Esophagus muscularis mucosa (tissue), 4 donors: Measurements from ENCODE around the gene ARHGAP32. TPM values are rescaled to one million over a fixed set of nuclear protein-coding genes. Genes with fewer than 3 reads are reported as not detected.

Experiments used
- DNase-seq: peaks from one replicate; pipeline ENCODE4 v3.0.0-alpha.2; 2017; ENCODE audit errors: extremely low spot score
- H3K27ac ChIP-seq, 4 donors: fragments of 200-600 bp; sonication (generic); replicated peaks in 1 of 4; 1 replicate in 3 of 4; 2 replicates in 1 of 4; pipeline ENCODE4 v1.5.1; 2016 to 2019; ENCODE audit warnings: mild to moderate bottlenecking in 1 of 4
- H3K27me3 ChIP-seq, 4 donors: fragments of 200-600 bp; sonication (generic); one replicate each; pipeline versions ENCODE4 v1.5.1 to v1.6.0; 2016 to 2019
- H3K36me3 ChIP-seq, 4 donors: fragments of 200-600 bp; sonication (generic); one replicate each; pipeline ENCODE4 v1.5.1; 2016 to 2019
- H3K4me1 ChIP-seq, 4 donors: fragments of 200-600 bp; sonication (generic); one replicate each; pipeline ENCODE4 v1.5.1; 2016 to 2019
- H3K4me3 ChIP-seq, 4 donors: fragments of 200-600 bp; sonication (generic); 1 replicate in 2 of 4; 2 replicates in 2 of 4; pipeline ENCODE4 v1.5.1; 2016 to 2019; ENCODE audit warnings: mild to moderate bottlenecking in 4 of 4, moderate library complexity in 1 of 4
- H3K9me3 ChIP-seq, 4 donors: fragments of 200-600 bp; sonication (generic); 1 replicate in 3 of 4; 2 replicates in 1 of 4; pipeline ENCODE4 v1.5.1; 2016 to 2019
- EP300 ChIP-seq: sonication (generic); formaldehyde crosslinking; IDR thresholded peaks from one replicate; pipeline ENCODE4 v1.6.1; 2017; ENCODE audit warnings: antibody characterized with exemption
- POLR2A ChIP-seq: fragments of 450-650 bp; IDR thresholded peaks from one replicate; pipeline ENCODE4 v1.6.1; 2017; ENCODE audit warnings: antibody characterized with exemption, moderate library complexity, mild to moderate bottlenecking, low read depth
- POLR2AphosphoS5 ChIP-seq, 2 donors: sonication (generic); formaldehyde crosslinking; IDR thresholded peaks; one replicate each; pipeline ENCODE4 v1.6.1; 2017; ENCODE audit warnings: antibody characterized with exemption in 2 of 2
- whole genome bisulfite sequencing: methylation state at CpG from one replicate; pipeline ENCODE4 v1.1.5; 2018; 5-methylcytosine and 5-hydroxymethylcytosine counted together
- intact Hi-C: fragments of 100-400 bp; cut with DNase I; formaldehyde crosslinking; loops from one replicate; pipeline ENCODE4 v1.15.1; 2023
- total RNA-seq, 4 donors: library from RNA; depleted of rRNA; stranded (reverse); fragments of >200 nt; gene quantifications; one replicate each; pipeline versions ENCODE4 v1.1.0 to v1.2.1, GENCODE V29; 2016
- TF ChIP-seq, protein P1 (sequence below), 3 experiments: fragments of 200-600 bp in 2 of 3; fragments of 450-650 bp in 1 of 3; sonication (generic) in 2 of 3; IDR thresholded peaks; one replicate each; pipeline ENCODE4 v1.5.1; 2017 to 2019; ENCODE audit warnings: antibody characterized with exemption in 3 of 3, mild to moderate bottlenecking in 2 of 3, moderate library complexity in 1 of 3

Gene ARHGAP32
- total RNA-seq, 4 donors from 2014 or later, result 11.9 to 17.0 (median 15.8) TPM

DNA sequence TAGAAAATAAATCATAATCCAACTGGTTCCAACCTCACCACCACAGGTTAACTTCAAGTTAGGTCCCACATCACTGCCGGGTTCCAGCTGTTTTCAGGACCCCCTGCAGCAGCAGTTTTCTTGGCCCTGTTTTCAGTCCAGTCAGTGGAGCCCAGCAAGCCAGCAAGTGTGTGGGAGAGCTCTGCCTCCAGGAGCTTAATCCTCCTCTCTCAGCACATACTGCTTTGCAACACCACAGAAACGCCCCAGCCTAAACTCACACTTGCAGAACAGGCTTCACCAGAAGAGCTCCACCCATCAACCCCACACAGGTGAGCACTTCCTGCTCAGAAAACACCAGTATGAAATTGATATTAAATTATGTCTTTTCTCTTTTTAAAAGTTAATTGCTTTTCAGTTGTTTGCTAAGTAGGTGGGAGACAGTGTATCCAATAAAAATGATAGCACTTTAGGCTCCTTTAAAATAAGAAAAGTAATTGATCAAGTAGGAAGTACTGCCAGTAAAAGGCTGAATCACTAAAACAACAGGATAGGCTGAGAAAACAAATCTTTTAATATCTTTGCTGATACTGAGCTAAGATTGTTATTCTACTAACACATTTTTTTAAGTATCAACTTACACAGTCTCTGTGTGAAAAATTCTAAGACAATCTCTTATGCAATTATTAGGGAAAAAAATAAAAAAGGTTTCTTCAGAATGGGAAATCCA lies 168.0 kb downstream of the ARHGAP32 start:
- WGBS, result 54% methylated on average over 2 of the region's 2 CpGs
- Histone ChIP-seq H3K9me3 (no peaks in the 10 kb centered on the region), H3K4me1 (peaks cover 12 to 22% (median 18%) of the 10 kb centered on the region in 4 donors), H3K27ac (no peak overlapping the region), H3K4me3 (no peak overlapping the region), H3K27me3 (no peaks in the 10 kb centered on the region), H3K36me3 (no peaks in the 10 kb centered on the region)
- no peak for DNase-seq
- intact Hi-C loops, result no loop called here
- TF ChIP-seq POLR2A, result no peak
- TF ChIP-seq, protein P1, sequence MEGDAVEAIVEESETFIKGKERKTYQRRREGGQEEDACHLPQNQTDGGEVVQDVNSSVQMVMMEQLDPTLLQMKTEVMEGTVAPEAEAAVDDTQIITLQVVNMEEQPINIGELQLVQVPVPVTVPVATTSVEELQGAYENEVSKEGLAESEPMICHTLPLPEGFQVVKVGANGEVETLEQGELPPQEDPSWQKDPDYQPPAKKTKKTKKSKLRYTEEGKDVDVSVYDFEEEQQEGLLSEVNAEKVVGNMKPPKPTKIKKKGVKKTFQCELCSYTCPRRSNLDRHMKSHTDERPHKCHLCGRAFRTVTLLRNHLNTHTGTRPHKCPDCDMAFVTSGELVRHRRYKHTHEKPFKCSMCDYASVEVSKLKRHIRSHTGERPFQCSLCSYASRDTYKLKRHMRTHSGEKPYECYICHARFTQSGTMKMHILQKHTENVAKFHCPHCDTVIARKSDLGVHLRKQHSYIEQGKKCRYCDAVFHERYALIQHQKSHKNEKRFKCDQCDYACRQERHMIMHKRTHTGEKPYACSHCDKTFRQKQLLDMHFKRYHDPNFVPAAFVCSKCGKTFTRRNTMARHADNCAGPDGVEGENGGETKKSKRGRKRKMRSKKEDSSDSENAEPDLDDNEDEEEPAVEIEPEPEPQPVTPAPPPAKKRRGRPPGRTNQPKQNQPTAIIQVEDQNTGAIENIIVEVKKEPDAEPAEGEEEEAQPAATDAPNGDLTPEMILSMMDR (IDR thresholded peaks at IDR 0.05), result no peak
- no peak for TF ChIP-seq EP300
- TF ChIP-seq POLR2AphosphoS5 (IDR thresholded peaks at IDR 0.05), result no peak

DNA sequence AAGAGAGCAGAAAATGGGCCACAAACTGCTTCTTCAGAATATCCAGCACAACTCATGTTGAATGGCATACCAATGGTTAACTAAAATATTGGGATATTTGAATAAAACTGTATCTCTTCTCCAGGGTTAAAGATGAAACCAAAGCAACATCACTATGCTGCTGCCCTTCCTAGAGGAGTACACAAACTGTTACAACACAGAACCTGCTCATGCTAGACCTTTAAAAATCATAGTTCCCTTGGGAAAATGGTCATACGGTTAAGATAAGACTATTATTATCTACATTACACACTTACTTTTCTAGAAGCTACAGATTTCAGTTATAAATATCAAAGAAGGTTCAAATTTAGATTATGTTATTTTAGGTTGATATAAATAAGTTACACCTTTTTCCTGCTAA lies 170.8 kb downstream of the ARHGAP32 start:
- Histone ChIP-seq H3K36me3 (no peaks in the 10 kb centered on the region), H3K4me1 (peaks cover 12 to 22% (median 18%) of the 10 kb centered on the region in 4 donors), H3K4me3 (no peak overlapping the region), H3K27ac (no peak overlapping the region), H3K27me3 (no peaks in the 10 kb centered on the region), H3K9me3 (no peaks in the 10 kb centered on the region)
- 53% methylated on average over 1 of the region's 1 CpG for WGBS
- TF ChIP-seq POLR2A (no peak), POLR2AphosphoS5 (IDR thresholded peaks at IDR 0.05) (no peak), EP300 (no peak)
- TF ChIP-seq, protein P1 (IDR thresholded peaks at IDR 0.05), result no peak
- intact Hi-C loops, result no loop called here
- DNase-seq, result no peak

DNA sequence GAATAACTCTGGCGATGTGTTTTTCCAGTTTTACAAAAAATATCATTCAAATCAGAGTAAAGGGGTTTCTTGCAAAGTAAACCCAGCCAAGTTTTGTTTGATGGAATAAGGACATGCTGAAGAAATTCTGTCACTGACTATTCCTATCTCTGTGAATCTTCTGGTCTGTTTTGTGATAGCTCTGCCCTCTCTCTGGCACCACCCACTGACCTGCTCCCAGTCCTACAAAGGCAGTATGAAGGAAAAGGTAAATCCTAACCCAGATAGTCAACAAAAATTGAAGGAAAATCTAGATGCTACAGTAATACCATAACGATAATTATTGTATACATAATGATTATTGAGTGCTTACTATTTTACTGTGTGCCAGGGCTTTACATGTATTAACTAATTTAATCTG lies 173.1 kb downstream of the ARHGAP32 start:
- intact Hi-C loops, result no loop called here
- TF ChIP-seq EP300 (no peak), POLR2A (no peak), POLR2AphosphoS5 (IDR thresholded peaks at IDR 0.05) (no peak)
- TF ChIP-seq, protein P1 (IDR thresholded peaks at IDR 0.05), result no peak
- no peaks in the 10 kb centered on the region for H3K9me3 ChIP-seq
- H3K27me3 ChIP-seq, result no peaks in the 10 kb centered on the region
- no peak overlapping the region for H3K4me3 ChIP-seq
- whole genome bisulfite sequencing, result 76% methylated on average over 2 of the region's 2 CpGs
- no peak overlapping the region for H3K27ac ChIP-seq
- no peak for DNase-seq
- peaks cover 12 to 21% (median 18%) of the 10 kb centered on the region in 4 donors for H3K4me1 ChIP-seq
- no peaks in the 10 kb centered on the region for H3K36me3 ChIP-seq

DNA sequence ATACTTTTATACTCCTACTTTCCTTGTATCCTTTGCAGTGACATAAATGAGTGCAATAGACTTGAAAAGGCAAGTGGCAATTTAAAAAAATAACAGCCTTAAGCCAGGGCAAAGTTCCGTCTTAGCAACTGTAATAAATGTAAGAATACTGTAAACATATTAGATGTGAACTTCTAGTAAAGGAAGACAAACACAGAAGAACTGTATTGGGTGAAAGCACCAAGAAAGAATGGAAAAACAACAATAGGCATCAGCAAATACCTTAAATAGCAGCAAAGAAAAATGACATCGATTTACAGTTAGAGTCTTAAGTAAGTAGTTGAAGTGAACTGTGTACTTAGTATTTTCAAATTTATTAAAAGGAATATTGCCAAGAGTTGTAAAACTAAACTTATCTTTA lies 174.0 kb downstream of the ARHGAP32 start:
- Histone ChIP-seq H3K9me3 (no peaks in the 10 kb centered on the region), H3K27ac (no peak overlapping the region), H3K4me1 (peaks cover 12 to 21% (median 16%) of the 10 kb centered on the region in 4 donors), H3K36me3 (no peaks in the 10 kb centered on the region), H3K27me3 (no peaks in the 10 kb centered on the region), H3K4me3 (no peak overlapping the region)
- DNase-seq, result no peak
- WGBS, result 86% methylated on average over 2 of the region's 2 CpGs
- intact Hi-C loops, result no loop called here
- TF ChIP-seq, protein P1 (IDR thresholded peaks at IDR 0.05), result no peak
- TF ChIP-seq POLR2A (no peak), POLR2AphosphoS5 (IDR thresholded peaks at IDR 0.05) (no peak), EP300 (no peak)
